Sigmoid colon (tissue), 7 donors: Measurements from ENCODE around the gene IRS2. TPM values are rescaled to one million over a fixed set of nuclear protein-coding genes. Genes with fewer than 3 reads are reported as not detected.
A peak's percentile ranks its signal among the peaks of the same experiment; 100 is the strongest.

Source experiments
- DNase-seq: peaks from one replicate; pipeline ENCODE4 v3.0.0-alpha.2; 2019
- H3K27ac ChIP-seq, 4 donors: fragments of 200-600 bp; sonication (generic); one replicate each; pipeline ENCODE4 v1.5.1; 2016 to 2019; ENCODE audit warnings: mild to moderate bottlenecking in 1 of 4
- H3K27me3 ChIP-seq, 3 donors: fragments of 200-600 bp; sonication (generic); one replicate each; pipeline ENCODE4 v1.5.1; 2019; ENCODE audit warnings: mild to moderate bottlenecking in 1 of 3
- H3K36me3 ChIP-seq, 4 donors: fragments of 200-600 bp; sonication (generic); one replicate each; pipeline ENCODE4 v1.5.1; 2016 to 2019
- H3K4me1 ChIP-seq, 4 donors: fragments of 200-600 bp; sonication (generic); one replicate each; pipeline ENCODE4 v1.5.1; 2017 to 2019
- H3K4me3 ChIP-seq, 4 donors: fragments of 200-600 bp; sonication (generic); one replicate each; pipeline ENCODE4 v1.5.1; 2017 to 2019; ENCODE audit warnings: mild to moderate bottlenecking in 2 of 4, moderate library complexity in 1 of 4
- H3K9me3 ChIP-seq, 4 donors: fragments of 200-600 bp in 3 of 4; sonication (generic) in 3 of 4; one replicate each; pipeline versions ENCODE4 v1.5.1 to v1.6.1; 2013 to 2019
- EP300 ChIP-seq, 4 donors: sonication (generic); formaldehyde crosslinking; IDR thresholded peaks; one replicate each; pipeline ENCODE4 v1.6.1; 2017; ENCODE audit warnings: antibody characterized with exemption in 4 of 4
- POLR2A ChIP-seq, 2 donors: fragments of 450-650 bp; IDR thresholded peaks; one replicate each; pipeline ENCODE4 v1.6.1; 2016; ENCODE audit warnings: antibody characterized with exemption in 2 of 2, mild to moderate bottlenecking in 2 of 2, moderate library complexity in 2 of 2
- POLR2AphosphoS5 ChIP-seq, 4 donors: sonication (generic); formaldehyde crosslinking; IDR thresholded peaks; one replicate each; pipeline ENCODE4 v1.6.1; 2017; ENCODE audit warnings: antibody characterized with exemption in 4 of 4
- WGBS, 2 donors: extraction: QIAGEN DNeasy Blood & Tissue Kit; methylation state at CpG; one replicate each; pipeline ENCODE4 v1.1.7; 2013; 5-methylcytosine and 5-hydroxymethylcytosine counted together
- intact Hi-C: fragments of 100-400 bp; cut with DNase I; formaldehyde crosslinking; loops from one replicate; pipeline ENCODE4 v1.15.1; 2023
- polyA plus RNA-seq, 3 donors: library from polyadenylated mRNA; stranded (reverse); fragments of 200-250 nt; gene quantifications; one replicate each; pipeline ENCODE4 v1.2.3, GENCODE V29; 2013
- total RNA-seq, 4 donors: library from RNA; depleted of rRNA; stranded (reverse); fragments of >200 nt; gene quantifications; one replicate each; pipeline ENCODE4 v1.1.0, GENCODE V29; 2016
- TF ChIP-seq, protein P1 (sequence below), 4 experiments: fragments of 450-650 bp in 3 of 4; fragments of 200-600 bp in 1 of 4; IDR thresholded peaks; one replicate each; pipeline ENCODE4 v1.5.1; 2016 to 2019; ENCODE audit warnings: antibody characterized with exemption in 4 of 4, mild to moderate bottlenecking in 3 of 4, moderate library complexity in 2 of 4
- donor health status: healthy with polysubstance abuse.
- donor health status: Bipolar disorder and iron deficiency.
- donor health status: healthy.

The IRS2 gene
- total and polyA plus RNA-seq, 7 donors = 3.6 to 21.9 (median 15.3) TPM

DNA sequence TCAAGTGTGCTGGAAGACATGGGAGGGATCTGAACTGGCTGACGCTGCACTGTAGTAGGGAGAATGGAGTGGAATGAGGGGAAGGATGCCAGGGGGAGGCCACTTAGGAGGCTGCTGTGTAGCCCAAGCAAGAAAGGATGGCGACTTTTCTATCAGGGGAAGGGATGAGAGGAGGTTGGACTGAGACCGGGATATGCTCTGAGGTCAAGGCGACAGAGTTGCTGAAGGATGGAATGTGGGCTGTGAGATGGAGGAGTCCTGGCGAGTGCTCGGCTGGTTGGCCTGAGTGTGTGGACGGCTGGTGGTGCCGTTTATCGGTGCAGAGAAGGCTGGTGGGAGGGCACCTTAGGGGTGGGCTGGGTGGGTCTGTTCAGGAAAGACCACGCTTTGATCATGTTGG, 45.7 kb downstream of the IRS2 start:
- Histone ChIP-seq H3K9me3 (no peaks in the 10 kb centered on the region), H3K4me1 (peaks cover 0 to 18% (median 16%) of the 10 kb centered on the region in 4 donors), H3K27me3 (no peaks in the 10 kb centered on the region), H3K36me3 (no peaks in the 10 kb centered on the region), H3K27ac (no peak overlapping the region), H3K4me3 (no peak overlapping the region)
- intact Hi-C loops = no loop called here
- DNase-seq = no peak
- TF ChIP-seq POLR2A (IDR thresholded peaks at IDR 0.05) (no peak), POLR2AphosphoS5 (IDR thresholded peaks at IDR 0.05) (no peak), EP300 (IDR thresholded peaks at IDR 0.05) (no peak)
- TF ChIP-seq, protein P1, sequence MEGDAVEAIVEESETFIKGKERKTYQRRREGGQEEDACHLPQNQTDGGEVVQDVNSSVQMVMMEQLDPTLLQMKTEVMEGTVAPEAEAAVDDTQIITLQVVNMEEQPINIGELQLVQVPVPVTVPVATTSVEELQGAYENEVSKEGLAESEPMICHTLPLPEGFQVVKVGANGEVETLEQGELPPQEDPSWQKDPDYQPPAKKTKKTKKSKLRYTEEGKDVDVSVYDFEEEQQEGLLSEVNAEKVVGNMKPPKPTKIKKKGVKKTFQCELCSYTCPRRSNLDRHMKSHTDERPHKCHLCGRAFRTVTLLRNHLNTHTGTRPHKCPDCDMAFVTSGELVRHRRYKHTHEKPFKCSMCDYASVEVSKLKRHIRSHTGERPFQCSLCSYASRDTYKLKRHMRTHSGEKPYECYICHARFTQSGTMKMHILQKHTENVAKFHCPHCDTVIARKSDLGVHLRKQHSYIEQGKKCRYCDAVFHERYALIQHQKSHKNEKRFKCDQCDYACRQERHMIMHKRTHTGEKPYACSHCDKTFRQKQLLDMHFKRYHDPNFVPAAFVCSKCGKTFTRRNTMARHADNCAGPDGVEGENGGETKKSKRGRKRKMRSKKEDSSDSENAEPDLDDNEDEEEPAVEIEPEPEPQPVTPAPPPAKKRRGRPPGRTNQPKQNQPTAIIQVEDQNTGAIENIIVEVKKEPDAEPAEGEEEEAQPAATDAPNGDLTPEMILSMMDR (IDR thresholded peaks at IDR 0.05) = no peak
- WGBS, 2 donors = 95% methylated on average over 10 of the region's 10 CpGs

DNA sequence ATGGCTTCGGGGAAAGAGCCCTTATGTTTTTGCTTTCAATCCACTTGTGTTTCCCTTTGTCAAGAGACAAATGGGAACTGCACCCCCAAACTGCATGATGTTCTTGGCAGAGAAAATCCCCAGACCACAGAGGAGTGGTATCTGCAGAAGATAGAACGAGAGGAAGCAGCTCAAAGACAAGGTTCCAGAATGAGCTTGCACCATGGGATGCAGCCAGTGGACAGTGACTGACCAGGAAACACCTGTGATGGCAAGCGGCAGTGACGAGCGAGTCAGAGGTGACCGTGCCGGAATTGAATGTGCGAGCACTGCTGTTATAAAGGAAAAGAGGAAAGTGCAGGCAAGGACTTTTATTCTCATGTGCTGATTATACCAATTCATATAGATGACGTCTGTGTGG, 46.3 kb downstream of the IRS2 start:
- 62 to 82% methylated on average over 9 of the region's 9 CpGs for WGBS, 2 donors
- Histone ChIP-seq H3K27me3 (no peaks in the 10 kb centered on the region), H3K4me1 (peaks cover 0 to 18% (median 16%) of the 10 kb centered on the region in 4 donors), H3K9me3 (no peaks in the 10 kb centered on the region), H3K36me3 (no peaks in the 10 kb centered on the region), H3K27ac (no peak overlapping the region), H3K4me3 (no peak overlapping the region)
- no peak for DNase-seq
- intact Hi-C loops = no loop called here
- TF ChIP-seq POLR2AphosphoS5 (IDR thresholded peaks at IDR 0.05) = peak in 1 of 4 donors; percentile 22
- TF ChIP-seq, protein P1 (IDR thresholded peaks at IDR 0.05) = no peak

GRCh38 chr13:109738298-109738746, 48.1 kb downstream of the IRS2 start:
- Histone ChIP-seq H3K27ac (no peak overlapping the region), H3K36me3 (no peaks in the 10 kb centered on the region), H3K9me3 (no peaks in the 10 kb centered on the region), H3K4me3 (no peak overlapping the region), H3K4me1 (peaks cover 0 to under 1% (median 0%) of the 10 kb centered on the region in 4 donors), H3K27me3 (no peaks in the 10 kb centered on the region)
- TF ChIP-seq, protein P1 (IDR thresholded peaks at IDR 0.05) = no peak
- TF ChIP-seq POLR2AphosphoS5 (IDR thresholded peaks at IDR 0.05) (no peak), EP300 (IDR thresholded peaks at IDR 0.05) (no peak), POLR2A (IDR thresholded peaks at IDR 0.05) (no peak)
- DNase-seq = no peak
- intact Hi-C loops = loop anchor here (2.0 kb wide), 1 partner anchor 78 kb away; no protein-coding TSS in a partner anchor
- WGBS, 2 donors = 84 to 89% methylated on average over 14 of the region's 14 CpGs

GRCh38 chr13:109737606-109738005, 48.8 kb downstream of the IRS2 start:
- TF ChIP-seq, protein P1 (IDR thresholded peaks at IDR 0.05) = no peak
- no peak for TF ChIP-seq POLR2AphosphoS5 (IDR thresholded peaks at IDR 0.05)
- Histone ChIP-seq H3K27ac (no peak overlapping the region), H3K36me3 (no peaks in the 10 kb centered on the region), H3K9me3 (no peaks in the 10 kb centered on the region), H3K27me3 (no peaks in the 10 kb centered on the region), H3K4me1 (no peaks in the 10 kb centered on the region), H3K4me3 (no peak overlapping the region)
- DNase-seq = no peak
- WGBS, 2 donors = 77 to 79% methylated on average over 5 of the region's 5 CpGs
- intact Hi-C loops = loop anchor here (2.0 kb wide), 1 partner anchor 79 kb away; no protein-coding TSS in a partner anchor

GRCh38 chr13:109737046-109737573, 49.3 kb downstream of the IRS2 start:
- no peak overlapping the region for H3K4me3 ChIP-seq
- no peak for DNase-seq
- no peaks in the 10 kb centered on the region for H3K9me3 ChIP-seq
- intact Hi-C loops = no loop called here
- H3K4me1 ChIP-seq = no peaks in the 10 kb centered on the region
- H3K27ac ChIP-seq = no peak overlapping the region
- H3K27me3 ChIP-seq = no peaks in the 10 kb centered on the region
- no peak for TF ChIP-seq POLR2A (IDR thresholded peaks at IDR 0.05)
- TF ChIP-seq, protein P1 (IDR thresholded peaks at IDR 0.05) = no peak
- no peak for TF ChIP-seq EP300 (IDR thresholded peaks at IDR 0.05)
- TF ChIP-seq POLR2AphosphoS5 (IDR thresholded peaks at IDR 0.05) = no peak
- H3K36me3 ChIP-seq = no peaks in the 10 kb centered on the region
- WGBS, 2 donors = 86 to 91% methylated on average over 13 of the region's 13 CpGs
